A549 (cell line): ENCODE data around the gene MIA2. TPM values are rescaled to one million over a fixed set of nuclear protein-coding genes. Genes with fewer than 3 reads are reported as not detected.

ENCODE experiments used
- ATAC-seq, 2 experiments: fragments of 200-7000 bp in 1 of 2; fragments of >200 bp in 1 of 2; cut with Nextera tagmentation in 1 of 2; cut with Tn5 transposase in 1 of 2; 3 replicates each; pipeline versions ENCODE4 v1.8.0 to v1.9.1; 2018 to 2020; ENCODE audit warnings: mild to moderate bottlenecking in 1 of 2, moderate library complexity in 1 of 2
- CTCF ChIA-PET: fragments of 300-600 bp; sonication (Branson Sonifier 250); formaldehyde crosslinking; extraction: SDS; loops from one replicate; lab custom pipeline; 2021; ENCODE audit warnings: antibody characterized with exemption, inconsistent platforms; lab: Yijun Ruan, JAX
- POLR2A ChIA-PET: fragments of 350-600 bp; formaldehyde crosslinking; extraction: SDS; loops from one replicate; lab custom pipeline; 2021; ENCODE audit warnings: antibody characterized with exemption, inconsistent platforms; lab: Yijun Ruan, JAX
- DNase-seq, 2 experiments: peaks; one replicate each; pipeline versions ENCODE4 v3.0.0 to v3.0.0-alpha.2; 2011 to 2016; ENCODE audit warnings: low read depth in 1 of 2, low spot score in 1 of 2
- FAIRE-seq: peaks from 2 replicates; lab custom pipeline; 2011; peaks lifted over from hg19 to GRCh38; lab: Jason Lieb, UNC
- H3K27ac ChIP-seq, 2 experiments: fragments of >200 bp; sonication (Bioruptor Twin); formaldehyde crosslinking; 3 replicates each; pipeline ENCODE4 v1.5.1; 2016 to 2017
- H3K4me1 ChIP-seq: fragments of >200 bp; sonication (Bioruptor Twin); formaldehyde crosslinking; 3 replicates; pipeline ENCODE4 v1.6.1; 2016
- H3K4me2 ChIP-seq: fragments of >200 bp; sonication (Bioruptor Twin); formaldehyde crosslinking; 3 replicates; pipeline ENCODE4 v1.6.1; 2016
- H3K4me3 ChIP-seq: fragments of >200 bp; sonication (Bioruptor Twin); formaldehyde crosslinking; 3 replicates; pipeline ENCODE4 v1.5.1; 2016
- H3K9me3 ChIP-seq: fragments of >200 bp; sonication (Bioruptor Twin); formaldehyde crosslinking; 3 replicates; pipeline ENCODE4 v1.6.1; 2016
- BHLHE40 ChIP-seq: IDR thresholded peaks from 2 replicates; pipeline ENCODE4 v1.6.1; 2012; ENCODE audit warnings: low read depth, low read length, inconsistent platforms
- FOXS1 ChIP-seq: fragments of 250-450 bp; sonication (Bioruptor Pico); IDR thresholded peaks from 2 replicates; pipeline ENCODE4 v1.5.0; 2020; ENCODE audit warnings: mild to moderate bottlenecking, moderate library complexity
- GATA3 ChIP-seq: IDR thresholded peaks from 2 replicates; pipeline ENCODE4 v1.6.1; 2012; ENCODE audit warnings: borderline replicate concordance
- HEYL ChIP-seq: fragments of 250-450 bp; sonication (Bioruptor Pico); IDR thresholded peaks from 2 replicates; pipeline ENCODE4 v1.8.0; 2021; ENCODE audit warnings: mild to moderate bottlenecking, moderate library complexity
- HOXB13 ChIP-seq: fragments of 250-450 bp; sonication (Bioruptor Pico); IDR thresholded peaks from 2 replicates; pipeline ENCODE4 v1.5.0; 2020; ENCODE audit warnings: low read depth, mild to moderate bottlenecking, moderate library complexity
- JUN ChIP-seq, 2 experiments: fragments of >200 bp; sonication (Bioruptor Twin); formaldehyde crosslinking; IDR thresholded peaks; 2 replicates in 1 of 2; 3 replicates in 1 of 2; pipeline ENCODE4 v1.6.1; 2016 to 2017
- MAFK ChIP-seq: fragments of 450-650 bp; IDR thresholded peaks from 2 replicates; pipeline ENCODE4 v1.6.1; 2014; ENCODE audit not compliant: partially characterized antibody
- POLR2A ChIP-seq: IDR thresholded peaks from 2 replicates; pipeline ENCODE4 v1.6.1; 2012; ENCODE audit warnings: mild to moderate bottlenecking, low read length
- RAD21 ChIP-seq, 2 experiments: fragments of >200 bp in 1 of 2; sonication (Bioruptor Twin) in 1 of 2; formaldehyde crosslinking in 1 of 2; IDR thresholded peaks in 1 of 2; conservative IDR thresholded peaks in 1 of 2; 2 replicates in 1 of 2; 3 replicates in 1 of 2; pipeline ENCODE4 v1.6.1; 2012 to 2018; ENCODE audit warnings: inconsistent platforms in 1 of 2
- RNF2 ChIP-seq: fragments of 200-600 bp; sonication (generic); IDR thresholded peaks from 2 replicates; pipeline ENCODE4 v1.6.1; 2016; ENCODE audit warnings: low read depth, mild to moderate bottlenecking, antibody characterized with exemption, moderate library complexity, borderline replicate concordance
- WGBS: methylation state at CpG from one replicate; pipeline ENCODE4 v1.1.6; 2017; ENCODE audit errors: missing lambda C conversion rate; 5-methylcytosine and 5-hydroxymethylcytosine counted together
- polyA plus RNA-seq, 4 experiments: library from polyadenylated mRNA; depleted of rRNA in 3 of 4; stranded (reverse); fragments of >200 nt; fragmentation: RNase III in 1 of 4; extraction: RNeasy Plus Mini Kit Qiagen cat#74134 plus additional on column Dnase treatment in 1 of 4; gene quantifications; 2 replicates in 3 of 4; 3 replicates in 1 of 4; pipeline ENCODE4 v1.2.3, GENCODE V29; 2011 to 2017
- TF ChIP-seq, protein P1 (sequence below): IDR thresholded peaks from 2 replicates; pipeline ENCODE4 v1.6.1; 2012
- TF ChIP-seq, protein P2 (sequence below): IDR thresholded peaks from 2 replicates; pipeline ENCODE4 v1.6.1; 2012; ENCODE audit warnings: low read depth, borderline replicate concordance
- TF ChIP-seq, protein P3 (sequence below): IDR thresholded peaks from 2 replicates; pipeline ENCODE4 v1.6.1; 2012
- TF ChIP-seq, protein P4 (sequence below): fragments of 250-450 bp; sonication (Bioruptor Pico); IDR thresholded peaks from 2 replicates; pipeline ENCODE4 v1.5.0; 2021; ENCODE audit warnings: mild to moderate bottlenecking, moderate library complexity, borderline replicate concordance
- TF ChIP-seq, protein P5 (sequence below): fragments of 450-650 bp; IDR thresholded peaks from 2 replicates; pipeline ENCODE4 v1.6.1; 2014; ENCODE audit warnings: antibody characterized with exemption

MIA2 gene
- polyA plus RNA-seq, 2 of the 4 experiments (the other 2 are of a cell fraction): 25.4 to 73.9 TPM

DNA sequence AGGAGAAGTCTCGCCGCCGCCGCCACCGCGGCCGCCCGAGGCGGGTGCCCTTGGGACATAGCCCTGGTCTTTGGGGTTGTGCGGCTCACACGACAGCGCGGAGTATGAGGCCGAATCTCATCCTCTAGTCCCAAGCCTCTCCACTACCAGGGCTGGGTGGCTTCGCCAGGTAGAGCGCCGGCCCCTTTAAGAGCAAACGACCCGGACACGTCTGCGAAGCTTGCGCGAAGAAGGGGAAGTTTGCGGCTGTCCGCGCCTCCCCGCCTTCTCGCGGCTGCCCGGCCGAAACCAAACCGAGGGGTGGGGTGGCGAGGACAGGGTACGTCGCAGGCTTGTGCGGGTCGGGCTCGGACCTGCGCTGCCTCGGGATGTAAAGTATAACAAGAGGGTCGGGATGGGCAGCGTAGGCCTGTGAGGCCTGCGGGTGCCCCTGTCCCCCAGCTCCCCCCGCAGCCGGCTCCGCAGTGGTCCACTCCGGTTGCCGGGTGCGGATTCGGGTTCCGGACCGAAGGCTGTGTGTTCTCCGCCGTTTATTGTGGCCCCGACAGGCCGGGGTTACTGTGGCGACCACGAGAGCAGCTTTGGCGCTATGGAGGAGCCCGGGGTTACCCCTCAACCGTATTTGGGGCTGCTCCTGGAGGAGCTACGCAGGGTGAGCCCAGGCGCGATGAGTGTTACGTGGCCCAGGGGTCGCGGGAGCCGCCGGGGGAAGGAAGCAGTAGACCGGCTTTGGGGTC is 33.3 kb downstream of the MIA2 start:
- Histone ChIP-seq H3K4me3 (peak overlapping the region; percentile 72), H3K9me3 (peaks cover 2% of the 10 kb centered on the region; the same call in 1 of the 3 replicates)
- DNase-seq (peak; percentile 58 to 90), FAIRE-seq (no peak)
- CTCF ChIA-PET: interaction anchor here (0.6 to 2.1 kb wide), 3 partner anchors 19 to 36 kb away, joined by 3 to 6 read pairs (median 6); no protein-coding TSS in a partner anchor
- TF ChIP-seq, protein P1, sequence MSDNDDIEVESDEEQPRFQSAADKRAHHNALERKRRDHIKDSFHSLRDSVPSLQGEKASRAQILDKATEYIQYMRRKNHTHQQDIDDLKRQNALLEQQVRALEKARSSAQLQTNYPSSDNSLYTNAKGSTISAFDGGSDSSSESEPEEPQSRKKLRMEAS: peak; percentile 71
- TF ChIP-seq RNF2 (no peak), GATA3 (peak; percentile 73), POLR2A (peak; percentile 44), RAD21 (conservative IDR thresholded peaks at IDR 0.05 in 1 of 2, IDR thresholded peaks at IDR 0.05 in 1 of 2) (peak in 1 of 2 experiments; percentile 24; a peak in 1 of 5 replicates), BHLHE40 (peak; percentile 30; the same call in 1 of the 2 replicates), HEYL (CRISPR knock-in tag) (no peak), JUN (IDR thresholded peaks at IDR 0.05) (peak in 1 of 2 experiments; percentile 59; a peak in 3 of 5 replicates)
- TF ChIP-seq, protein P2, sequence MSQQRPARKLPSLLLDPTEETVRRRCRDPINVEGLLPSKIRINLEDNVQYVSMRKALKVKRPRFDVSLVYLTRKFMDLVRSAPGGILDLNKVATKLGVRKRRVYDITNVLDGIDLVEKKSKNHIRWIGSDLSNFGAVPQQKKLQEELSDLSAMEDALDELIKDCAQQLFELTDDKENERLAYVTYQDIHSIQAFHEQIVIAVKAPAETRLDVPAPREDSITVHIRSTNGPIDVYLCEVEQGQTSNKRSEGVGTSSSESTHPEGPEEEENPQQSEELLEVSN: peak; percentile 49; the same call in 1 of the 2 replicates
- TF ChIP-seq, protein P3, sequence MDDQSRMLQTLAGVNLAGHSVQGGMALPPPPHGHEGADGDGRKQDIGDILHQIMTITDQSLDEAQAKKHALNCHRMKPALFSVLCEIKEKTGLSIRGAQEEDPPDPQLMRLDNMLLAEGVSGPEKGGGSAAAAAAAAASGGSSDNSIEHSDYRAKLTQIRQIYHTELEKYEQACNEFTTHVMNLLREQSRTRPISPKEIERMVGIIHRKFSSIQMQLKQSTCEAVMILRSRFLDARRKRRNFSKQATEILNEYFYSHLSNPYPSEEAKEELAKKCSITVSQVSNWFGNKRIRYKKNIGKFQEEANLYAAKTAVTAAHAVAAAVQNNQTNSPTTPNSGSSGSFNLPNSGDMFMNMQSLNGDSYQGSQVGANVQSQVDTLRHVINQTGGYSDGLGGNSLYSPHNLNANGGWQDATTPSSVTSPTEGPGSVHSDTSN: peak; percentile 41; the same call in 1 of the 2 replicates
- TF ChIP-seq, protein P4, sequence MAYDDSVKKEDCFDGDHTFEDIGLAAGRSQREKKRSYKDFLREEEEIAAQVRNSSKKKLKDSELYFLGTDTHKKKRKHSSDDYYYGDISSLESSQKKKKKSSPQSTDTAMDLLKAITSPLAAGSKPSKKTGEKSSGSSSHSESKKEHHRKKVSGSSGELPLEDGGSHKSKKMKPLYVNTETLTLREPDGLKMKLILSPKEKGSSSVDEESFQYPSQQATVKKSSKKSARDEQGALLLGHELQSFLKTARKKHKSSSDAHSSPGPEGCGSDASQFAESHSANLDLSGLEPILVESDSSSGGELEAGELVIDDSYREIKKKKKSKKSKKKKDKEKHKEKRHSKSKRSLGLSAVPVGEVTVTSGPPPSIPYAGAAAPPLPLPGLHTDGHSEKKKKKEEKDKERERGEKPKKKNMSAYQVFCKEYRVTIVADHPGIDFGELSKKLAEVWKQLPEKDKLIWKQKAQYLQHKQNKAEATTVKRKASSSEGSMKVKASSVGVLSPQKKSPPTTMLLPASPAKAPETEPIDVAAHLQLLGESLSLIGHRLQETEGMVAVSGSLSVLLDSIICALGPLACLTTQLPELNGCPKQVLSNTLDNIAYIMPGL (CRISPR knock-in tag): peak; percentile 90
- TF ChIP-seq, all 56 proteins: peak for 9
- ATAC-seq: peak; percentile 91 to 94
- Histone ChIP-seq H3K4me2 (peak overlapping the region; percentile 92), H3K27ac (peak overlapping the region; percentile 97 to 98), H3K4me1 (peaks cover 29% of the 10 kb centered on the region)
- 0% methylated on average over 20 of the region's 70 CpGs for WGBS
- POLR2A ChIA-PET: interaction anchor here (0.6 to 4.8 kb wide), 11 partner anchors 9 to 165 kb away, joined by 3 to 89 read pairs (median 4); partner anchors contain the start of genes FBXO33, PNN, SEC23A and TRAPPC6B

DNA sequence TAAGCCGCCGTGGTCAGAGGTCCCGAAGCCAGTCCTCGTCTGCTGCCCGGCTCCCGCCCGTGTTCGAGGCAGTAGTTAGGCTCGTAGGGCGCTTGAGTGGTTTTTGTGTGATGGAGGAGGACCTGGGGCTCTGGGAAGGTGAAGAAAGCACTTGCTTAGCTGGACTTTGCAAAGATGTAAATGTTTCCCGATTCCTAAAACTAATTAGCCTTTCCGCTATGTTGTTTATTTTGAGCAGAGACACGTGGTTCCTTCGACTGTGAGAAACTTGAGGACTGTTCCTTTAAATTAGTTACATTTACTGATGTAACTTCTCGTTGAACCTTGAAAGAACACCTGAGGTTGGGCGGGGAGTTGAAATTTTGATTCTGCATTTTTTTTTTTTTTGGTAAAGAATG is 33.9 kb downstream of the MIA2 start:
- Histone ChIP-seq H3K4me2 (peak overlapping the region; percentile 92), H3K27ac (peak overlapping the region; percentile 97 to 98), H3K4me3 (peak overlapping the region; percentile 72), H3K9me3 (no peaks in the 10 kb centered on the region), H3K4me1 (peaks cover 29% of the 10 kb centered on the region)
- no peak for TF ChIP-seq FOXS1 (CRISPR knock-in tag)
- TF ChIP-seq, protein P5, sequence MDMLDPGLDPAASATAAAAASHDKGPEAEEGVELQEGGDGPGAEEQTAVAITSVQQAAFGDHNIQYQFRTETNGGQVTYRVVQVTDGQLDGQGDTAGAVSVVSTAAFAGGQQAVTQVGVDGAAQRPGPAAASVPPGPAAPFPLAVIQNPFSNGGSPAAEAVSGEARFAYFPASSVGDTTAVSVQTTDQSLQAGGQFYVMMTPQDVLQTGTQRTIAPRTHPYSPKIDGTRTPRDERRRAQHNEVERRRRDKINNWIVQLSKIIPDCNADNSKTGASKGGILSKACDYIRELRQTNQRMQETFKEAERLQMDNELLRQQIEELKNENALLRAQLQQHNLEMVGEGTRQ: peak; percentile 45
- under 1% methylated on average over 16 of the region's 16 CpGs for WGBS
- DNase-seq (no peak), ATAC-seq (peak in 1 of 2 experiments; percentile 16; a peak in 1 of 6 replicates), FAIRE-seq (no peak)
- ChIA-PET CTCF (interaction anchor here (1.9 to 2.1 kb wide), 2 partner anchors 19 to 36 kb away, joined by 6 read pairs; no protein-coding TSS in a partner anchor), POLR2A (interaction anchor here (1.0 to 4.8 kb wide), 7 partner anchors 8 to 165 kb away, joined by 3 to 89 read pairs (median 10); partner anchors contain the start of genes FBXO33, PNN, SEC23A and TRAPPC6B)

DNA sequence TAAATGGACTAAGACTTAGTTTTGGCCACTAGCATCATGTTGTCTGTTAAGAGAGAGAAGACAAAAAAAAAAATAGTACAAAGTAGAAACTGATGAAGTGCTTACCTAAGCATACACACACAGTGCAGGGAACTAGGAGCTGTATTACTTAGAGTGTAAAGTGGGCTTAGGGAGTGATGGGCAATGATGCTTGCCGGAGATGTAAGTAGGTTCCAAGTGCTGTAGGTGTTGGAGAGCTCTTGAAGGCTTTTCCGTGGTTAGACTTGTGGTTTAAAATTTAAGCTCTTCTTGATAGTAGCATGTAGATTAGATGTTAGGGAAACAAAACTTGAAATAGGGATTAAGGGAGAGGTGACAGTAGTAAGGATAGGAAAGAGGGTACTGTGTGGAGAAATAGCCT is 34.7 kb downstream of the MIA2 start:
- peak; percentile 63 for TF ChIP-seq MAFK
- no peak for TF ChIP-seq HOXB13
- 10% methylated on average over 2 of the region's 2 CpGs for WGBS
- POLR2A ChIA-PET: interaction anchor here (1.0 to 4.8 kb wide), 3 partner anchors 91 to 98 kb away, joined by 3 to 89 read pairs (median 3); partner anchors contain the start of genes PNN and TRAPPC6B
- Histone ChIP-seq H3K4me1 (peaks cover 29% of the 10 kb centered on the region), H3K4me2 (peak overlapping the region; percentile 92), H3K4me3 (peak overlapping the region; percentile 72), H3K9me3 (no peaks in the 10 kb centered on the region), H3K27ac (peak overlapping the region; percentile 97 to 98)
- peak in 1 of 2 experiments; percentile 15 for DNase-seq
- CTCF ChIA-PET: no interaction called here
- FAIRE-seq: no peak
- no peak for ATAC-seq
